ENCODE results near the gene KRT75.
"Not testable (repeated sequence)": the region's sequence is repeated elsewhere in the genome, so short reads cannot be mapped to it uniquely, and the experiment has no call there.

KRT75 gene

GRCh38 chr12:52434081-52434733 is at the start of gene KRT75:
Gene KRT75, minus strand, starts transcription at chr12:52434371. Its CDS starts 67 bp downstream, at chr12:52434304.
- DNase-seq (ENCODE audit: low spot score) (peak; percentile 70), FAIRE-seq (peak; percentile 52)

GRCh38 chr12:52480073-52480472 is 45.9 kb upstream of the KRT75 start:
- FAIRE-seq: no peak
- DNase-seq (ENCODE audit: low spot score): no peak

- FAIRE-seq: no peak
- DNase-seq (ENCODE audit: low spot score): no peak
These were observed 43.5 kb upstream of the KRT75 start for GRCh38 chr12:52477651-52478050.

- no peak for DNase-seq (ENCODE audit: low spot score)
- no peak for FAIRE-seq
These were observed 40.0 kb upstream of the KRT75 start for GRCh38 chr12:52474212-52474611.

GRCh38 chr12:52473768-52474167 is 39.6 kb upstream of the KRT75 start, which contains the start of gene KRT6C:
Gene KRT6C, minus strand, starts transcription at chr12:52473805. Its CDS starts 68 bp downstream, at chr12:52473737.
- DNase-seq (ENCODE audit: low spot score): no peak
- FAIRE-seq: no peak

- no peak for DNase-seq (ENCODE audit: low spot score)
- FAIRE-seq: no peak
These were observed 35.7 kb upstream of the KRT75 start for GRCh38 chr12:52469853-52470252.

- DNase-seq (ENCODE audit: low spot score) (no peak), FAIRE-seq (no peak)
These were observed 30.7 kb upstream of the KRT75 start for GRCh38 chr12:52464897-52465296.

GRCh38 chr12:52461693-52462092 is 27.5 kb upstream of the KRT75 start:
- FAIRE-seq: no peak
- DNase-seq (ENCODE audit: low spot score): no peak

- FAIRE-seq: no peak
These were observed 24.7 kb upstream of the KRT75 start for GRCh38 chr12:52458861-52459260.

GRCh38 chr12:52455821-52456220 is 21.6 kb upstream of the KRT75 start:
- DNase-seq (ENCODE audit: low spot score) (no peak), FAIRE-seq (no peak)

More at GRCh38 chr12:52458861-52459260, 24.7 kb upstream of the KRT75 start:
- no peak for DNase-seq (ENCODE audit: low spot score)

GRCh38 chr12:52454411-52455201 is 20.4 kb upstream of the KRT75 start:
- peak; percentile 43 for DNase-seq (ENCODE audit: low spot score)
- no peak for FAIRE-seq

GRCh38 chr12:52452101-52452500 is 17.9 kb upstream of the KRT75 start, which contains the start of gene KRT6B:
Gene KRT6B, minus strand, starts transcription at chr12:52452146. Its CDS starts 68 bp downstream, at chr12:52452078.
- no peak for FAIRE-seq
- DNase-seq (ENCODE audit: low spot score): no peak

GRCh38 chr12:52448228-52448627 is 14.1 kb upstream of the KRT75 start:
- FAIRE-seq: no peak
- DNase-seq (ENCODE audit: low spot score): no peak

GRCh38 chr12:52447196-52447595 is 13.0 kb upstream of the KRT75 start:
- DNase-seq (ENCODE audit: low spot score); FAIRE-seq: not testable (repeated sequence)

- no peak for FAIRE-seq
- DNase-seq (ENCODE audit: low spot score): no peak
These were observed 12.3 kb upstream of the KRT75 start for GRCh38 chr12:52446367-52447045.

GRCh38 chr12:52445876-52446275 is 11.7 kb upstream of the KRT75 start:
- FAIRE-seq: no peak
- DNase-seq (ENCODE audit: low spot score): no peak

GRCh38 chr12:52444647-52445595 is 10.8 kb upstream of the KRT75 start:
- DNase-seq (ENCODE audit: low spot score) (no peak), FAIRE-seq (no peak)

GRCh38 chr12:52443966-52444365 is 9.8 kb upstream of the KRT75 start:
- DNase-seq (ENCODE audit: low spot score) (no peak), FAIRE-seq (no peak)

GRCh38 chr12:52442600-52443061 is 8.5 kb upstream of the KRT75 start:
- FAIRE-seq: peak; percentile 83
- DNase-seq (ENCODE audit: low spot score): peak; percentile 90

- FAIRE-seq: peak; percentile 72
- DNase-seq (ENCODE audit: low spot score): peak; percentile 47
These were observed 7.2 kb upstream of the KRT75 start for GRCh38 chr12:52441320-52441911.
